NCI-H1694 (cell line): ENCODE data around the gene CREBRF.

Source experiments
- DNase-seq: peaks from one replicate; lab custom pipeline; 2025; lab: John Stamatoyannopoulos, UW

The CREBRF gene

DNA sequence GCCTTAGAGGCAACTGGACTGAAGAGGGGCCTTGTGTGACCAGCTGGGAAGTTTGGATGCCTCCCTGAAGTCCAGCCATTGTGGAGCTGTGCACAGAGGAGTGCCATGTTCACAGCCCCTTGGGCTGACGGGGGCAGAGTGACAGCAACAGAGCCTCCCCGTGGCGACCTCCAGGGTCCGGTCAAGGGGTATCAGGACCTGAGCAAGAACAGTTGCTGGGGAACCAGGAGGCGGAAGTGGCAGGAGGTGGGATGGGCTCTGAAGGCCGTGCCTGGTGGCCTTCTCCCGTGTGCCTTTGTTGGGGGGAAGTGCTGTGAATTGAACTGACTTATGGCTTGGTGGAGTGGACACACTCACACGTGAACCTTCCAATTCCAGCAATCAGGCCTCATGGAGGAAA is 102.2 kb downstream of the CREBRF start:
- no peak for DNase-seq

DNA sequence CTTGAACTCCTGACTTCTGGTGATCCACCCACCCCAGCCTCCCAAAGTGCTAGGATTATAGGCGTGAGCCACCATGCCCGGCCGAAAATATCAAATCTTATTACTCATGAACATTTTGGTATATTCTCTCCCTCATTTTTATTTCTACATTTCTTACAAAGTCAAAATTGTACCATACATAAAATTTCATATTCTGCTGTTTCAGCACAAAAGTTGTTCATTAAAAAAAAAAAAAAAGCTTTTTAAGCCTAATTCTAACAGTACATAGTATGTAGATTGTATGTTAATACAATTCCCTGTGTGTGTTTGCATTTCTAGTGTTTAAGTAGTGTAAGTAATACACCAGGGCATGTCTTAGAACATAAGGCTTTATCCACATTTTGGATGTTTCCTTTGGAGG is 103.1 kb downstream of the CREBRF start:
- DNase-seq: no peak

DNA sequence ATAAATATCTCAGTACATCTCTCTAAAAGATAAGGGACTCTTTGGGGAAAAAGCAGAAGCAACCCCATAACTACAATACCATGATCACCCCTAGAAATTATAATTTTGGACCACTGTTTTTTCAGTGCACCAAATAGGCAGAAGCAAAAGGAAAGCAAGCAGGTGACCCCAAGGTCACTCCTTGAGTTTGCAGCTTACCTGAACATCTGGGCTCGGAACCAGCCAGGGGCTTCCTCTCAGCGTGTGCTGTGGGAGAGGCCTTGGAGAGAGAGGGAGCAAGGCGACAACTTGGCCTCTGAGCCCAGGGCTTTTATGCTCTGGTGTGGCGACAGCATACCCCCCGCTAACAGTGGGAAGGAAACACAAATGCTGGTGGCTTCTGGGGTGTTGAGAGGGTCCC is 105.0 kb downstream of the CREBRF start:
- no peak for DNase-seq

DNA sequence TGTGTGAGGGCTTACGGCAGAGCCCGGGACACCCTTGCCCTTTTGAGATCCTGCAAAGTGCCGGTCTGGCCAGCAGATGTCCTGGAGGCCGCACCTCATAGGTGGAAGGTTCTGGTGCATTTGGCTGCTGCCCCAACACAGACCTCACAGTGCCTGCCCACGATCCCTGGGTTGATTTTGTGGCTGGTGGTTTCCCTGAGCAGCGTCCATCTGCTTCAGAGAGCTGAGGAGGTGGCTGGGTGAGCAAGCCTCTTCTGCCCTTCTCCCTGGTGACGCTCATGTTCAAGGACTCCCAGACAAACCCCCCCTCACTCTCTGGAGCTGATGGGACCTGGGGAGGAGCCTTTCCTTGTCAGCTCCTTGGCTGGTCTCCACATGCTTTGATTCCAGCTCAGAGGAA is 107.1 kb downstream of the CREBRF start:
- DNase-seq: no peak

DNA sequence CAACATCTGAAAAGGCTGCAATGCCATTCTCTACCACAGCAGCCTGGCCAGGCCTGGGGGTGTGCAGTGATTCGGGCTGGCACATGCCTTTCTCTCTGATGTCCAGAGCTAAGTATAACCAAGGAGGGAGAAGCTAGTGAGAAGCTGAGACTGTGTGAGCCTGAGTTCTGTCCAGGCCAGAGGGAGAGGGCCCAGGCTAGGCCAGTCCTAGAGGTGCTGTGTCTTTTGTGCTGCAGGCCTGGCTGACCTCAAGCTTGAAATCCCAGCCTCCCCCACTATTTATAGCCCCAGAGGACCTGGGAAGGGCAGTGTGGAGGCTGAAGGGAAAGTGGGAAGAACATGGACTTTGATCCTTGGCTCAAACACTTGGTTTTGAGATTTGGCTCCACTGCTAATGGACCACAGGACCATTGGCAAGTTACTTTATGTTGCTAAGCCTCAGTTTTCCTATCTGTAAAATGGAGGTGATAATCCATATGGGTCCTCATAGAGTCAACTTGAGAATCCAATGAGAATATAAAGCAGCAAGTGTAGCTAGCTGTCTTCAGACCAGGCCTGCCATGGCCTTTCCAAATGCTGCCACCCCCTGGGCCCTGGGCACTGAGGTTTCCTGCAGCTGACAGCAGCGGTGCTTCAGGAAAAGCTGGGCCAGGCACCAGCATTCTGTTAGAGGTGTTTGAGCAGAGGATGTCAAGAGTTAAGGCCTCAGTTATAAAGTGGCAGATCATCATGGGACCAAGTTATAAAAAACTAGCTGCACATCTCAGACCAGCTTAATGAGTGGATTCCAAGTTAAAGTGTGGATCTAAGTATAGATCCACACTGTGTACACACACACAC is 109.2 kb downstream of the CREBRF start:
- no peak for DNase-seq

DNA sequence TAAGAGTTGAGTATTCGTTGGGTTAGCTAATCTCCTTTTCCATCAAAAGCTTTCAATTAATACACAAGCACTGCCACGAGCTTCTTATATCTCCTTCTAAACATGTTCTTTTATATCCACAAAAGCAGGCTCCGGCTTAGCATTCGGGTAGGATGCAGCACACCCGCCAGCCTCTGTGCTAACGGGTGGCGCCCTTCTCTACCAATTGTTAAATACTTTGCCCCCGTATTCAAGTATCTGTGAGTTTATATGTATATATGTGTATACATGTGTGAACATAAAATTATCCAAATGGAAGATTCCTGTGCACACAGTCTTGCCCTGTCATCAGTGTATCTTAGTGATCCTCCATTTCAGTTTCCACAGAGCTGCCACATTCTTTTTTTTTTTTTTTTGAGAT is 116.0 kb downstream of the CREBRF start:
- DNase-seq: no peak

DNA sequence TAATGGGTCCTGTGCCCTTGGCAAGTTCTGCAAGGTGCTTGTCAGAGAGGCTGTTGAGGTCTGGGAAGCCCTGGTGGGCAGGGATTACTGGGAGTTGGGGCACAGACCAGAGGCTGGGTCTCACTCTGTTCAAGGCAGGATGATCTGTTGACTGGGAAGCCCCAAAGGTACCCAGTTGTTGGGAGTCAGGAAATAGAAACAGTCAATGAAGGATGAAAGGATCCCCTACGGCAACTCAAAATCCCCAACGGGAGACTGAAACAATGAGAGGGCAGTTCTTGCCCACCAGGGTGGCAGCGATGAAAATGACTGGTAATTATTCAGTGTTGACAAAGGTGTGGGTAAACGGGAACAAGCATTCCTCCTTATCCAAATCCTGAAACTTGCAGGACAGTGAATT is 119.4 kb downstream of the CREBRF start:
- no peak for DNase-seq

DNA sequence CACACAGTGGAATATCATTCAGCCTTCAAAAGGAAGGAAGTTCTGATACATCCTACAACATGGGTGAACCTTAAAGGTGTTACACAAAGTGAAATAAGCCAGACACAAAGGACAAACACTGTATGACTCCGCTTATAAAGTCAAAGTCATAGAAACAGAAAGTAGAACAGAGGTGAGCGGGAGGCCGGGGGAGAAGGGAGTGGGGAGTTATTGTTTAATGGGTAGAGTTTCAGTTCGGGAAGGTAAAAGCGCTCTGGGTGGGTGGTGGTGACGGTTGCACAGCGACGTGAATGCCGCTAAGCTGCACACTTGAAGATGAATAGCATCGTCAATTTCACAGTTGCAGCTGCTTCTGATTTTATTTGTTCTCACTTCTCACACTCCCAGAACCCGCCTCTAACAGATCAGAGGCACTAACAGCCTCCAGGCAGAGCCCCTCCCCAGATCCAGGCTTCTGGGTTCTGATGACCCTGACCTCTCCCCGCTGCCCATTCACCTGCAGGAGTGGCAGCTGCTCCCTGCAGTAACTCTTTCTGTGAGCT is 122.3 kb downstream of the CREBRF start:
- DNase-seq: no peak

DNA sequence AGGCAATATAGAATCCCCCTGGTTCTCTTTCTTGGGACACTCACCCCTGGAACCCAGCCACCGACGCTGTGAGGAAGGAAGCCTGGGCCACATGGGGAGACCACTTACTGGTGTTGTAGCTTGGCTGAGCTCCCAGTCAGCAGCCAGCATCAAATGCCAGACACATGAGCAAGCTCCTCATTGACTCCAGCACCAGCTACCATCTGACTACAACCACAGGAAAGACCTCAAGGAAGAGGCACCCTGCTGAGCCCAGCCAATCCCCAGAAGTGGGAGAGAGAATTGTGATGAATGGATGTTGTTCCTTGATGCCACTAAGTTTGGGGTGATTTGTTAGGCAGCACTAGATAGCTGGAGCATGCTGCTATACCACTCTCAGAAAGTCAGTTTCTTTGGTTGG is 124.2 kb downstream of the CREBRF start:
- DNase-seq: no peak

DNA sequence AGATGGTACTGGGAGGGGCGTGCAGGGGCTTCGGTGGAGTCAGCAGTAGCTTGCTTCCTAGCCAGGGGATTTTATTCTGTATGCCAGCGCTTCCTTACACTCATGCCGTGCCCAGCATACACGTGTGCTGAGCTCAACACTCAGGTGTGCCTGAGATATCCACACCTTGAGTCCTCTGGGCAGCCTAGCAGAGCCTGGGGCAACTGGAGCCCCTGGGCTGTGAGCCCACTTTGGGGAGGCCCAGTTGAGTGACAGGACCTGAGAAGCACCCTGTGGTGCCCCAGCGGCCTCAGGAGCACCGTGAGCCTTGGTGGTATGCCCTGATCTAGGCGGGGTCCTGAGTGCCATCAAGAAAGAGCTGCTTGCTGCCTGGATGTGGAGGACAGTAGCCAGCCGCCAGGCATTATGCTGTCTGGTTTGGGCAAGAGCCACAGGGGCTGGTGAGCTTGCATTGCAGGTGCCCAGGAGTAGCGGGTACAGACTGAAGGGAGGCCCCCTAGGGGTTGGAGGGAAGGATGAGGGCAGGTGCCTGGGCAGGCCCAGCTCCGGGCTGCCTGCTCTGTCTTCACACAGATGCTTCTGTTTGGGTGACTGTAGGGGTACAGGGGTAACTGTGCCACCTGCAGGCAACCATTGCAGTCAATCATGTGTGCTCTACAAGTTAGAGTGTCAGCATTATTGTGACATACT is 131.0 kb downstream of the CREBRF start:
- DNase-seq: no peak

DNA sequence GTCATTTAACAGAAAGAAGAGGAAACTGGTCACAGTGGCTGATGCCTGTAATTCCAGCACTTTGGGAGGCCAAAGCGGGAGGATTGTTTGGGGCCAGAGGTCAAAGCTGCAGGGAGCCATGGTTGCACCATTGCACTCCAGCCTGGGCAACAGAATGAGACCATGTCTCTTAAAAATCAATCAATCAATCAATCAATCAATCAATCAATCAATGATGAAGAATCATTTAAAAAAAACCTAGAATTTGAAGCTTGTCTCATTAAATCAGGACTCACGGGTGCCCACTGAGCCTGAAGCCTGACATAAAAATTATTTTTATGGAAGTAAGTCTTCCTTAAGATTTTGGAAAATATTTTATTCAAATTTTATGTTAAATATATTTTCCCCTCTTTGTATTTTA is 132.1 kb downstream of the CREBRF start:
- no peak for DNase-seq
